ENCODE data around the gene ACHE. TPM values are rescaled to one million over a fixed set of nuclear protein-coding genes. Genes with fewer than 3 reads are reported as not detected.
"Not testable (repeated sequence)": the region's sequence is repeated elsewhere in the genome, so short reads cannot be mapped to it uniquely, and the experiment has no call there.

The ACHE gene
- total RNA-seq, 1 donor: under 0.01 TPM

DNA sequence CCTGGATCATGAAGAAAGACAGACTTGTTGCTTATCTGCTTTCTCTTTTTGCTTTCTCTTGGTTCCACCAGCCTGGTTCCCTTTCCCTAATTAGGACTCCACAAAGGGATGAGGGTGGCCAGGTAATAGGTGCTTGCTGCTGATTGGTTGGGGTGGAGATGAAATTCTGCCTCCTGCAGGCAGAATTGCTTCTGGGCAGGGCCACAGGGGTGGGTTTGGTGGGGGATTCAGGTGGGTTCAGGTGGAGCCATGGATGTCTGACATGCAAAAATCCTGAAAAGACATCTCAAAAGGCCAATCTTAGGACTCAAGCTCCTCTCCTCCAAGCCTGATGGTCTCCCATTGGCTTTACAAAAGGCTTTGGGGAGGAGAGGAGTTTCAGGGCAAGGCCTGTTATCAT is 25.4 kb upstream of the ACHE start:
- H3K36me3 ChIP-seq (ENCODE audit: insufficient read depth, low read length): no peaks in the 10 kb centered on the region
- TF ChIP-seq, protein P1, sequence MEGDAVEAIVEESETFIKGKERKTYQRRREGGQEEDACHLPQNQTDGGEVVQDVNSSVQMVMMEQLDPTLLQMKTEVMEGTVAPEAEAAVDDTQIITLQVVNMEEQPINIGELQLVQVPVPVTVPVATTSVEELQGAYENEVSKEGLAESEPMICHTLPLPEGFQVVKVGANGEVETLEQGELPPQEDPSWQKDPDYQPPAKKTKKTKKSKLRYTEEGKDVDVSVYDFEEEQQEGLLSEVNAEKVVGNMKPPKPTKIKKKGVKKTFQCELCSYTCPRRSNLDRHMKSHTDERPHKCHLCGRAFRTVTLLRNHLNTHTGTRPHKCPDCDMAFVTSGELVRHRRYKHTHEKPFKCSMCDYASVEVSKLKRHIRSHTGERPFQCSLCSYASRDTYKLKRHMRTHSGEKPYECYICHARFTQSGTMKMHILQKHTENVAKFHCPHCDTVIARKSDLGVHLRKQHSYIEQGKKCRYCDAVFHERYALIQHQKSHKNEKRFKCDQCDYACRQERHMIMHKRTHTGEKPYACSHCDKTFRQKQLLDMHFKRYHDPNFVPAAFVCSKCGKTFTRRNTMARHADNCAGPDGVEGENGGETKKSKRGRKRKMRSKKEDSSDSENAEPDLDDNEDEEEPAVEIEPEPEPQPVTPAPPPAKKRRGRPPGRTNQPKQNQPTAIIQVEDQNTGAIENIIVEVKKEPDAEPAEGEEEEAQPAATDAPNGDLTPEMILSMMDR (IDR thresholded peaks at IDR 0.05; ENCODE audit: extremely low read depth, low read depth, low read length): no peak
- H3K4me1 ChIP-seq (ENCODE audit: insufficient read depth, low read length): no peaks in the 10 kb centered on the region
- no peaks in the 10 kb centered on the region for H3K9me3 ChIP-seq (ENCODE audit: low read depth, low read length)
- no peaks in the 10 kb centered on the region for H3K79me2 ChIP-seq (ENCODE audit: insufficient read depth, low read length)
- no peak overlapping the region for H3K27ac ChIP-seq (ENCODE audit: low read depth, low read length)
- no peak overlapping the region for H3K4me2 ChIP-seq (ENCODE audit: insufficient read depth, low read length)
- no peak overlapping the region for H2AFZ ChIP-seq (ENCODE audit: low read length)
- H3K27me3 ChIP-seq (ENCODE audit: insufficient read depth, low read length): peaks cover 7% of the 10 kb centered on the region
- no peak for DNase-seq (ENCODE audit: insufficient read length, low spot score, missing footprints)
- H3K4me3 ChIP-seq (ENCODE audit: insufficient read depth, low read length): no peak overlapping the region
- no peaks in the 10 kb centered on the region for H4K20me1 ChIP-seq (ENCODE audit: insufficient read depth, low read length)

DNA sequence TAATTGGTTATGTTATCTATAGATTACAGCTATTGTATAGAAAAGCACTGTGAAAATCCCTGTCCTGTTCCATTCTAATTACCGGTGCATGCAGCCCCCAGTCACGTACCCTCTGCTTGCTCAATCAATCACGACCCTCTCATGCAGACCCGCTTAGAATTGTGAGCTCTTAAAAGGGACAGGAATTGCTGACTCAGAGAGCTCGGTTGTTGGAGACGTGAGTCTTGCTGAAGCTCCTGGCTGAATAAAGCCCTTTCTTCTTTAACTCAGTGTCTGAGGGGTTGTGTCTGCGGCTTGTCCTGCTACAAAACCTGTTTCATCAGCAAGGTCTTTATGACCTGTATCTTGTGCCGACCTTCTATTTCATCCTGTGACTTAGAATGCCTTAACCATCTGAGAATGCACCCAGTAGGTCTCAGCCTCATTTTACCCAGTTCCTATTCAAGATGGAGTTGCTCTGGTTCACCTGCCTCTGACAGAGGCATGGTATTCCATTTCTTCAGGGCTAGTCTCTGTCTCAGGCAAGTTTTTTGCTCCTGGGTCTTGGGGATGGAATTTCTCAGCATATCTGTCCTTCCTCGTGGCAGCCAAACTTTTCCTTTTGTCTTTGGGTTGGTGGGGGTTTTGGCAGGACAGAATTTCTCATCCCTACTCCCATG is 24.2 kb upstream of the ACHE start:
- not testable (repeated sequence) for H3K79me2 ChIP-seq (ENCODE audit: insufficient read depth, low read length); H3K4me3 ChIP-seq (ENCODE audit: insufficient read depth, low read length); DNase-seq (ENCODE audit: insufficient read length, low spot score, missing footprints); H3K4me1 ChIP-seq (ENCODE audit: insufficient read depth, low read length); H3K9me3 ChIP-seq (ENCODE audit: low read depth, low read length); H3K36me3 ChIP-seq (ENCODE audit: insufficient read depth, low read length); H4K20me1 ChIP-seq (ENCODE audit: insufficient read depth, low read length); H2AFZ ChIP-seq (ENCODE audit: low read length); H3K4me2 ChIP-seq (ENCODE audit: insufficient read depth, low read length); H3K27me3 ChIP-seq (ENCODE audit: insufficient read depth, low read length); H3K27ac ChIP-seq (ENCODE audit: low read depth, low read length)

DNA sequence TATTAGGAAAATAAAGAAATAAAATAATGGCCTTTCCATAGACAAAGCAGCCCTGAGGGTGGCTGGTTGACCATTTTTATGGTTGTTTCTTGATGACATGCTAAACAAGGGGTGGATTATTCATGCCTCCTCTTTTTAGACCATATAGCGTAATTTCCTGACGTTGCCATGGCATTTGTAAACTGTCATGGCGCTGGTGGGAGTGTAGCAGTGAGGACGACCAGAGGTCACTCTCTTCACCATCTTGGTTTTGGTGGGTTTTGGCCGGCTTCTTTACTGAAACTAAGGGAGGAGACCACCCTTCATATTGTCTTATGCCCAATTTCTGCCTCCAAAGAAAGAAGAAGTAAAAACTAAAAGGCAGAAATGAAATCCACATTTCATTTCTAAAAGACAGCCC is 23.6 kb upstream of the ACHE start:
- not testable (repeated sequence) for H3K4me1 ChIP-seq (ENCODE audit: insufficient read depth, low read length); H3K27ac ChIP-seq (ENCODE audit: low read depth, low read length); H3K36me3 ChIP-seq (ENCODE audit: insufficient read depth, low read length); DNase-seq (ENCODE audit: insufficient read length, low spot score, missing footprints); H3K27me3 ChIP-seq (ENCODE audit: insufficient read depth, low read length); H4K20me1 ChIP-seq (ENCODE audit: insufficient read depth, low read length); H3K4me3 ChIP-seq (ENCODE audit: insufficient read depth, low read length); H2AFZ ChIP-seq (ENCODE audit: low read length); H3K9me3 ChIP-seq (ENCODE audit: low read depth, low read length); H3K79me2 ChIP-seq (ENCODE audit: insufficient read depth, low read length); H3K4me2 ChIP-seq (ENCODE audit: insufficient read depth, low read length)

DNA sequence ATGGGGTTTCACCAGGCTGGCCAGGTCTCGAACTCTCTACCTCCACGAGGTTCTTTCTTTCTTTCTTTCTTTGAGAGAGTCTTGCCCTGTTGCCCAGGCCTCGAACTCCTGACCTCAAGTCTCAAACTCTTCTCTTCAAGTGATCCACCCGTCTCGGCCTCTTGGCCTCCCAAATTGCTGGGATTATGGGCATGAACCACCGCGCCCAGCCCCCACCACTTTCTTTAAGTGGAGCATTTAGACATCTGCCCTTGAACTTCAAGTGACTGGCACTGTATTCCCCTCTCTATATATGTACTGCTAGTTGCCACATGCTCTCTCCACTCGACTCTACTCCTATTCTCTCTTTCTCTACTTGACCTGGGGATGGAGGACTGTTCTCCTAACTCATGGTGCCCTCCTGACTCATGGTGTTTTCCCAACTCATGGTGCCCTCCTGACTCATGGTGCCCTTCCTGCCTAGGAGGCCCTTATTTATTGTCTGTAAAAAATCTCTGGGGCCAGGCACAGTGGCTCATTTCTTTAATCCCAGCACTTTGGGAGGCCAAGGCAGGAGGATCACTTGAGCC is 19.3 kb upstream of the ACHE start:
- Histone ChIP-seq H2AFZ (ENCODE audit: low read length) (no peak overlapping the region), H3K4me3 (ENCODE audit: insufficient read depth, low read length) (no peak overlapping the region), H4K20me1 (ENCODE audit: insufficient read depth, low read length) (no peaks in the 10 kb centered on the region), H3K9me3 (ENCODE audit: low read depth, low read length) (no peaks in the 10 kb centered on the region), H3K4me1 (ENCODE audit: insufficient read depth, low read length) (no peaks in the 10 kb centered on the region), H3K79me2 (ENCODE audit: insufficient read depth, low read length) (no peaks in the 10 kb centered on the region), H3K36me3 (ENCODE audit: insufficient read depth, low read length) (no peaks in the 10 kb centered on the region), H3K27me3 (ENCODE audit: insufficient read depth, low read length) (peaks cover 3% of the 10 kb centered on the region), H3K4me2 (ENCODE audit: insufficient read depth, low read length) (no peak overlapping the region), H3K27ac (ENCODE audit: low read depth, low read length) (no peak overlapping the region)
- DNase-seq (ENCODE audit: insufficient read length, low spot score, missing footprints): no peak
- TF ChIP-seq, protein P1 (IDR thresholded peaks at IDR 0.05; ENCODE audit: extremely low read depth, low read depth, low read length): no peak

DNA sequence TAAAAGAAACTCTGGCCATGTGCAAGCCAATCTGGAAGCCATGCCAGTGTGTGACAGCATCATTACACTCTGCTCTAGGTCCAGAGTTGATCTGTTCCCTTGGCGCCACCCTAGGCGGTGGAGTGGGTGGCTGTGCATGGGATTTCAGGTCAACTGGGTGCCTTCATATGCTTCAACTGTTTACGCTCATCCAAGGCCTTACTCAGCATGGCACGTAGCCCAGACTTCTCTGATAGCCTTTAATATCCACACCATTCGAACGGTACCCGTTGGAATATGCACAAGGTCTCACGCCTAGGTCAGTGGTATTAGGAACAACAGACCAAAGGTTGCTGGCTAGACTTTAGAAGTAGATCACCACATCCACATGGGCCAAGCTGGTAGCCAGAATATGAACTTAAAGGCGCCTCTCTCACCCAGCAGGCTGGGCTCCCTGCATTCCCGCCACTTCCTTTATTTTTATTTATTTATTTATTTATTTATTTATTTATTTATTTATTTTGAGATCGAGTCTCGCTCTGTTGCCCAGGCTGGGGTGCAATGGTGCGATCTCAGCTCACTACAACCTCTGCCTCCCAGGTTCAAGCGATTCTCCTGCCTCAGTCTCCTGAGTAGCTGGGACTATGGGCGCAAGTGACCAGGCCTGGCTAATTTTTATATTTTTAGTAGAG is 18.7 kb upstream of the ACHE start:
- no peaks in the 10 kb centered on the region for H3K79me2 ChIP-seq (ENCODE audit: insufficient read depth, low read length)
- no peak for DNase-seq (ENCODE audit: insufficient read length, low spot score, missing footprints)
- no peaks in the 10 kb centered on the region for H3K9me3 ChIP-seq (ENCODE audit: low read depth, low read length)
- H3K27me3 ChIP-seq (ENCODE audit: insufficient read depth, low read length): peaks cover 3% of the 10 kb centered on the region
- H4K20me1 ChIP-seq (ENCODE audit: insufficient read depth, low read length): no peaks in the 10 kb centered on the region
- H3K4me3 ChIP-seq (ENCODE audit: insufficient read depth, low read length): no peak overlapping the region
- TF ChIP-seq, protein P1 (IDR thresholded peaks at IDR 0.05; ENCODE audit: extremely low read depth, low read depth, low read length): no peak
- H3K4me1 ChIP-seq (ENCODE audit: insufficient read depth, low read length): no peaks in the 10 kb centered on the region
- H2AFZ ChIP-seq (ENCODE audit: low read length): no peak overlapping the region
- H3K36me3 ChIP-seq (ENCODE audit: insufficient read depth, low read length): no peaks in the 10 kb centered on the region
- H3K27ac ChIP-seq (ENCODE audit: low read depth, low read length): no peak overlapping the region
- no peak overlapping the region for H3K4me2 ChIP-seq (ENCODE audit: insufficient read depth, low read length)
